ENCODE data around the gene ART5. TPM values are rescaled to one million over a fixed set of nuclear protein-coding genes. Genes with fewer than 3 reads are reported as not detected.

ART5 gene
- total and polyA plus RNA-seq, 8 donors: 0.24 to 2.2 (median 1.3) TPM

GRCh38 chr11:3669742-3670183 is 28.0 kb upstream of the ART5 start:
- intact Hi-C loops (cut with DNase I): no loop called here
- H3K36me3 ChIP-seq: peaks cover 3 to 100% of the 10 kb centered on the region in 2 donors

GRCh38 chr11:3669128-3669527 is 27.3 kb upstream of the ART5 start:
- H3K27ac ChIP-seq: no peak overlapping the region
- DNase-seq (no peak), ATAC-seq (no peak)
- no peaks in the 10 kb centered on the region for H3K4me1 ChIP-seq
- H3K27me3 ChIP-seq: no peaks in the 10 kb centered on the region
- H3K36me3 ChIP-seq: peaks cover 3 to 100% of the 10 kb centered on the region in 2 donors
- no peak for TF ChIP-seq CTCF (IDR thresholded peaks at IDR 0.05)
- H3K9me3 ChIP-seq: no peaks in the 10 kb centered on the region
- no peak overlapping the region for H3K4me3 ChIP-seq
- intact Hi-C loops (cut with DNase I): no loop called here

More at GRCh38 chr11:3669742-3670183, 28.0 kb upstream of the ART5 start:
- no peak for DNase-seq
- no peak for TF ChIP-seq CTCF (IDR thresholded peaks at IDR 0.05)
- H3K27ac ChIP-seq: no peak overlapping the region
- ATAC-seq: no peak
- H3K4me1 ChIP-seq: no peaks in the 10 kb centered on the region
- H3K27me3 ChIP-seq: no peaks in the 10 kb centered on the region
- H3K9me3 ChIP-seq: no peaks in the 10 kb centered on the region
- H3K4me3 ChIP-seq: no peak overlapping the region

DNA sequence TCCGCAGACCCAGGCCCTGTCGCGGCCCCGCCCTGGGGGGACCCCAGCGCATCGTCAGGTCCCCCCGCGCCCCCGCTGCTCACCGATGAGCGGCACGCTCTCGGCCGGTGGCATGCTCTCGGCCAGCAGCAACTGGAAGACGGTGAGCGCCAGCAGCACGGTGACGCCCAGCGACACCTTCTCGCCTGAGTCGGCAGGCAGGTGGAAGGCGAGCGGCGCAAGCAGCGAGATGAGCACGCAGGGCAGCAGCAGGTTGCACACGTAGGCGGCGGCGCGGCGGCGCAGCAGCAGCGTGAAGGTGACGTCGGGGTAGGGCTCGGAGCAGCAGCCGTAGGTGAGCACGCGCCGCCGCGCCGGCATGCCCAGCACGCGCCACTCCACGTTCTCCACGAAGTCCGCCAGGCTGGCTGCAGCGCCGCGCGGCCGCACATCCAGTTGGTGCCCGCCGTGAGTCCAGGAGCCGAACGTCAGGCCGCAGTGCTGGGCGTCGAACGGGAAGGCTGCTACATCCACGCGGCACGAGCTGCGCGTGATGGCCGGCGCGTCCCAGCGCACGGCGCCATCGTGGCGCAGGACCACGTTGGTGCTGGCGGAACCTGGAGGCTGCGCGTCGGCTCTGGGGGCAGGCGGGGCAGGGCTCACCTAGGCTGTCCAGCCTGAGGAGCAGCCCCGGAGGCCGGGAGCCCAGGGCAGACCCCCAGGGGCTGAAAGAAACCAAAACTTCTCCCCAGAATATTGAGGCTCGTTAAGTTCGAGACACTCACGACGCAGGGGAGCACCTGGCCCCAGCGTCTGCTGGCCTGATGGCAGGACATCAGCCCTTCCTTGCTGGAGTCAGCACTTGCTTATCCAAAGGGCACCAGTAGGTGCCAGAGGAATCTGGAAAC is 25.6 kb upstream of the ART5 start:
- TF ChIP-seq CTCF (IDR thresholded peaks at IDR 0.05): no peak
- Histone ChIP-seq H3K4me3 (no peak overlapping the region), H3K27ac (no peak overlapping the region), H3K4me1 (no peaks in the 10 kb centered on the region), H3K36me3 (peaks cover 3 to 85% of the 10 kb centered on the region in 2 donors), H3K27me3 (no peaks in the 10 kb centered on the region), H3K9me3 (no peaks in the 10 kb centered on the region)
- intact Hi-C loops (cut with DNase I): no loop called here
- ATAC-seq: no peak
- peak in 1 of 4 donors; percentile 78 for DNase-seq

- TF ChIP-seq CTCF (IDR thresholded peaks at IDR 0.05): no peak
- intact Hi-C loops (cut with DNase I): no loop called here
These were observed 24.3 kb upstream of the ART5 start for GRCh38 chr11:3666023-3666530.

GRCh38 chr11:3665336-3666022 is 23.7 kb upstream of the ART5 start:
- no peak for DNase-seq
- no peak overlapping the region for H3K27ac ChIP-seq
- H3K4me3 ChIP-seq: no peak overlapping the region
- no peak for TF ChIP-seq CTCF (IDR thresholded peaks at IDR 0.05)
- peak; percentile 29 for ATAC-seq
- H3K9me3 ChIP-seq: no peaks in the 10 kb centered on the region
- no peaks in the 10 kb centered on the region for H3K4me1 ChIP-seq
- peaks cover 3 to 66% of the 10 kb centered on the region in 2 donors for H3K36me3 ChIP-seq
- intact Hi-C loops (cut with DNase I): no loop called here
- H3K27me3 ChIP-seq: no peaks in the 10 kb centered on the region

More at GRCh38 chr11:3666023-3666530, 24.3 kb upstream of the ART5 start:
- Histone ChIP-seq H3K4me3 (no peak overlapping the region), H3K36me3 (peaks cover 3 to 72% of the 10 kb centered on the region in 2 donors), H3K27ac (no peak overlapping the region), H3K4me1 (no peaks in the 10 kb centered on the region), H3K27me3 (no peaks in the 10 kb centered on the region), H3K9me3 (no peaks in the 10 kb centered on the region)
- no peak for DNase-seq
- no peak for ATAC-seq
